Adrenal gland (tissue), 5 donors: ENCODE data around the gene GABRA5.

Source experiments
- POLR2A ChIP-seq, 2 donors: fragments of 450-650 bp; IDR thresholded peaks; one replicate each; pipeline ENCODE4 v1.6.1; 2017; ENCODE audit warnings: antibody characterized with exemption in 2 of 2, mild to moderate bottlenecking in 2 of 2, moderate library complexity in 1 of 2
- TF ChIP-seq, protein P1 (sequence below), 6 experiments: fragments of 450-650 bp in 4 of 6; fragments of 200-600 bp in 2 of 6; sonication (generic) in 1 of 6; IDR thresholded peaks; 1 replicate in 5 of 6; 2 replicates in 1 of 6; pipeline versions ENCODE4 v1.5.1 to v1.8.0; 2016 to 2021; ENCODE audit warnings: antibody characterized with exemption in 6 of 6, mild to moderate bottlenecking in 2 of 6, moderate library complexity in 1 of 6
- donor health status: DM: no; HTN: no; CAD: no.

DNA sequence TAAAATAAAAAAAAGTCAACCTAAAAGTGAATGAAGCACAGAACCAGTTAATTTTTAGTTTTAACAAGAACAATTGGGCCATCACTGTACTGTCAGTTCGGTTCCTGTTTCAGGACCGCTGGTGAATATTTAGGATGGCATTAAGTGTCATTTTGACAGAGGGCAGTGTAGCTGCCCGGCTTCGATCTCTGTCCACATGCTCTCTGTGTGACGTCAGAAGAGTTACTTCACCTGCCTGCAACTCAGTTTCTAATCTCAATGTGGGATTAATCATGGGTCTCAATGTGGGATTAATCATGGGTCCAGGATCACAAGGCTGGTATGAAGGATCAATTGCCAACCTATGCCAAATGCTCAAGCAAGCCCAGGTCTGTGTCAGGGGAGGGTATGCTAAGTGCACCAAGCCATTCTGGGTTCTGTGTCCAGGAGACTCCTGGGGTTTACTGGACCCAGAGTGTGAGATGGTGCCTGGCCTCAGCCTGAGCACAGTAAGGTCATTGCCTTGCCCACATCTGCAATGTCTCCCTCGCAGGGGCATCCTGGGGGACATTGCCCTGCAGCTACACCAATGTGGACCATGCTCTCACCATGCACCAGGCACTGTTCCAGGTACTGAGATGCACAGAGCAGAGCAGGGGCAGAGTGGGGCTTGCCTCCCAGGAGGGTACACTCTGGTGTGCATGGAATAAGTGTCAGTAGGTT, 8.1 kb downstream of the GABRA5 start:
- TF ChIP-seq, protein P1, sequence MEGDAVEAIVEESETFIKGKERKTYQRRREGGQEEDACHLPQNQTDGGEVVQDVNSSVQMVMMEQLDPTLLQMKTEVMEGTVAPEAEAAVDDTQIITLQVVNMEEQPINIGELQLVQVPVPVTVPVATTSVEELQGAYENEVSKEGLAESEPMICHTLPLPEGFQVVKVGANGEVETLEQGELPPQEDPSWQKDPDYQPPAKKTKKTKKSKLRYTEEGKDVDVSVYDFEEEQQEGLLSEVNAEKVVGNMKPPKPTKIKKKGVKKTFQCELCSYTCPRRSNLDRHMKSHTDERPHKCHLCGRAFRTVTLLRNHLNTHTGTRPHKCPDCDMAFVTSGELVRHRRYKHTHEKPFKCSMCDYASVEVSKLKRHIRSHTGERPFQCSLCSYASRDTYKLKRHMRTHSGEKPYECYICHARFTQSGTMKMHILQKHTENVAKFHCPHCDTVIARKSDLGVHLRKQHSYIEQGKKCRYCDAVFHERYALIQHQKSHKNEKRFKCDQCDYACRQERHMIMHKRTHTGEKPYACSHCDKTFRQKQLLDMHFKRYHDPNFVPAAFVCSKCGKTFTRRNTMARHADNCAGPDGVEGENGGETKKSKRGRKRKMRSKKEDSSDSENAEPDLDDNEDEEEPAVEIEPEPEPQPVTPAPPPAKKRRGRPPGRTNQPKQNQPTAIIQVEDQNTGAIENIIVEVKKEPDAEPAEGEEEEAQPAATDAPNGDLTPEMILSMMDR (IDR thresholded peaks at IDR 0.05), result no peak
- TF ChIP-seq POLR2A (IDR thresholded peaks at IDR 0.05), result no peak
